Testis (tissue), 3 donors: ENCODE measurements around the gene SEMA5A. TPM values are rescaled to one million over a fixed set of nuclear protein-coding genes. Genes with fewer than 3 reads are reported as not detected.

Source experiments
- DNase-seq: peaks from one replicate; pipeline ENCODE4 v3.0.0-alpha.2; 2019
- H3K27ac ChIP-seq, 2 donors: fragments of 200-600 bp; sonication (generic); one replicate each; pipeline ENCODE4 v1.5.1; 2019
- H3K27me3 ChIP-seq: fragments of 200-600 bp; sonication (generic); one replicate; pipeline ENCODE4 v1.5.1; 2019
- H3K36me3 ChIP-seq: fragments of 200-600 bp; sonication (generic); one replicate; pipeline ENCODE4 v1.5.1; 2017; ENCODE audit warnings: low read depth; ENCODE audit errors: missing control alignments
- H3K4me1 ChIP-seq: fragments of 200-600 bp; sonication (generic); one replicate; pipeline ENCODE4 v1.5.1; 2019
- H3K4me3 ChIP-seq, 2 donors: fragments of 200-600 bp; sonication (generic); one replicate each; pipeline ENCODE4 v1.5.1; 2017 to 2019
- H3K9me3 ChIP-seq: fragments of 200-600 bp; sonication (generic); one replicate; pipeline ENCODE4 v1.5.1; 2017
- CTCF ChIP-seq, 3 experiments: fragments of 450-650 bp in 2 of 3; fragments of 200-600 bp in 1 of 3; sonication (generic) in 1 of 3; IDR thresholded peaks; one replicate each; pipeline ENCODE4 v1.5.1; 2016 to 2019; ENCODE audit warnings: antibody characterized with exemption in 3 of 3, mild to moderate bottlenecking in 2 of 3, moderate library complexity in 1 of 3
- POLR2A ChIP-seq: fragments of 450-650 bp; IDR thresholded peaks from one replicate; pipeline ENCODE4 v1.6.1; 2017; ENCODE audit warnings: antibody characterized with exemption, mild to moderate bottlenecking, moderate library complexity
- WGBS, 2 donors: methylation state at CpG; one replicate each; pipeline ENCODE4 v1.1.5; 2018; 5-methylcytosine and 5-hydroxymethylcytosine counted together
- intact Hi-C: fragments of 100-400 bp; cut with DNase I; formaldehyde crosslinking; loops from one replicate; pipeline ENCODE4 v1.15.1; 2023; ENCODE audit warnings: low total_unique reads
- polyA plus RNA-seq: library from polyadenylated mRNA; stranded (reverse); fragments of 350-450 nt; fragmentation: Illumina TruSeq; extraction: RNeasy Lipid Tissue Mini Kit (QIAGEN cat#74804); gene quantifications from one replicate; pipeline ENCODE4 v1.2.3, GENCODE V29; 2014; ENCODE audit warnings: low read depth, low replicate concordance; ENCODE audit not compliant: insufficient read depth
- total RNA-seq, 2 donors: library from RNA; depleted of rRNA; stranded (reverse); fragments of >200 nt; gene quantifications; one replicate each; pipeline ENCODE4 v1.2.3, GENCODE V29; 2016

The SEMA5A gene
- total and polyA plus RNA-seq, 3 donors from 2014 or later: 3.4 to 12.8 (median 5.4) TPM

DNA sequence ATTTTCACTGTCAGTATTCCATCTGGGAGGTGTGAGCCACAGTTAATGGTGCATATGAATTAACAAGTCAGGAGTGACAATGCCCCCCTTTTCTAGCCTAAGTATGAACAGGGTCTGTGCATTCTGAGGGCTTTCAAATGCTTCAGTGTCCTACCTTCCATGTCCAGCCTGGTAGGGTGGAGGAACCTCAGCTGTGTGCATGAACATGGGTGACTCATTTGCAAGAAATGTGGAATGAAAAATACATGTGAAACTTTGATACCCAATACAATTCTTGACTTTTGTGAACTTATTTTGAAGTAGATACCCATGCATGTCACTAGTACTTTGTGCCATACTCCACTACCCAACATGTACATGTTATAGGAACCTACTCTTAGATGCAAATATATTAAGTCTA lies 375.8 kb downstream of the SEMA5A start:
- Histone ChIP-seq H3K9me3 (no peaks in the 10 kb centered on the region), H3K36me3 (no peaks in the 10 kb centered on the region), H3K27me3 (no peaks in the 10 kb centered on the region), H3K4me3 (no peak overlapping the region), H3K27ac (no peak overlapping the region), H3K4me1 (no peaks in the 10 kb centered on the region)
- TF ChIP-seq CTCF (IDR thresholded peaks at IDR 0.05): no peak
- TF ChIP-seq POLR2A: no peak
- intact Hi-C loops: no loop called here
- no peak for DNase-seq

GRCh38 chr5:9169557-9169902 lies 376.3 kb downstream of the SEMA5A start:
- intact Hi-C loops: no loop called here
- no peak for TF ChIP-seq CTCF (IDR thresholded peaks at IDR 0.05)
- TF ChIP-seq POLR2A: no peak
- H3K27me3 ChIP-seq: no peaks in the 10 kb centered on the region
- H3K9me3 ChIP-seq: no peaks in the 10 kb centered on the region
- H3K4me1 ChIP-seq: no peaks in the 10 kb centered on the region
- no peak overlapping the region for H3K4me3 ChIP-seq
- 83 to 100% methylated on average over 1 of the region's 1 CpG for WGBS, 2 donors
- no peaks in the 10 kb centered on the region for H3K36me3 ChIP-seq
- no peak overlapping the region for H3K27ac ChIP-seq
- no peak for DNase-seq

GRCh38 chr5:9168791-9169556 lies 376.9 kb downstream of the SEMA5A start:
- no peak overlapping the region for H3K4me3 ChIP-seq
- no peaks in the 10 kb centered on the region for H3K4me1 ChIP-seq
- no peaks in the 10 kb centered on the region for H3K36me3 ChIP-seq
- H3K27ac ChIP-seq: no peak overlapping the region
- intact Hi-C loops: no loop called here
- 80 to 86% methylated on average over 5 of the region's 5 CpGs for WGBS, 2 donors
- no peaks in the 10 kb centered on the region for H3K9me3 ChIP-seq
- no peaks in the 10 kb centered on the region for H3K27me3 ChIP-seq
- TF ChIP-seq POLR2A: no peak
- no peak for TF ChIP-seq CTCF (IDR thresholded peaks at IDR 0.05)
- no peak for DNase-seq

DNA sequence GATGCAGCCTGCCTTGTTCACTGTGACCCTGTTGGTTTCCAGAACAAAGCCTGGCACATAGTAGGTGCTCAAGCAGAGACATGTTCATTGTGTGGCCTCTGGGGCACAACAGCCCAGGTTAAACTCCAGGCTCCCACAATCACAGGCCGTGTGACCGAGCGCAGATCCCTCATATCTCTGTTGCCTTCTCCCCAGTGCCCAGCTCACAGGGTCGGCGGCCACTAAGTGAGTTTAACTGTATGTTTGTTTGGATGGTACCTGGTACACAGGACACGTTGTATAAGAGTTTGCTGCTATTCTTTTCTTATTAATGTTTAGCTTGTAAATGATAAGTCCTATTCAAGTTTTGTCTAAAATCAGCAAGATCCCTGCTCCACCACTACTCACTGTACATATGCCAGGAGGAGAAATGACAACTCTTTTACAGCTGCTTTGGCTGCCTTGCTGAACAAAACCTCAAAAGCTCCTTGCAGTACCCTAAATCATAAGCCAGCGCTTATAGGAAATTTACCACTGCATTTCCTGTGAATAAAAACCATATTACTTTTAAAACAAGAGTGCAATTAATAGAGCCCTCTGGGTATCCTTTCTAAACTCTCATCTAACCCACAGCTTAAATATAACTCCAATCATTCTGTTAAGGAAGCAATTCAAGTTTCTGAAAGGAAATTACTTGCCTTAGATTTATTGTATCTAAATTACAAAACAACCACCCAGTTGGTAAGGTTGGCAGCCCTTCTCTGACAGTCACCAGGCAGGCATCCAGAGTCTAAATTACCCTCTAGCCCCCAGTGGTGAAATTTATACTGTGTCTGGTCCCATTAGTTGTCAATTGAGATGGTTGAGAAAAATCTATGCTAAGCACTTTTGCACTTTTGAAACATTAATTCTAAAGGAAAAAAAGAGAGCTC lies 379.4 kb downstream of the SEMA5A start:
- Histone ChIP-seq H3K9me3 (no peaks in the 10 kb centered on the region), H3K4me3 (no peak overlapping the region), H3K27ac (no peak overlapping the region), H3K27me3 (no peaks in the 10 kb centered on the region), H3K36me3 (no peaks in the 10 kb centered on the region), H3K4me1 (no peaks in the 10 kb centered on the region)
- intact Hi-C loops: no loop called here
- TF ChIP-seq CTCF (IDR thresholded peaks at IDR 0.05) (no peak), POLR2A (no peak)
- no peak for DNase-seq
- 84 to 88% methylated on average over 7 of the region's 7 CpGs for WGBS, 2 donors
